Uterus (tissue), 2 donors: Measurements from ENCODE around the gene BRD9.

Source experiments
- POLR2A ChIP-seq, 2 donors: fragments of 450-650 bp; IDR thresholded peaks; one replicate each; pipeline ENCODE4 v1.6.1; 2016; ENCODE audit warnings: antibody characterized with exemption in 2 of 2, mild to moderate bottlenecking in 1 of 2, moderate library complexity in 1 of 2
- TF ChIP-seq, protein P1 (sequence below), 4 experiments: fragments of 200-600 bp in 2 of 4; fragments of 450-650 bp in 2 of 4; sonication (generic) in 2 of 4; IDR thresholded peaks; one replicate each; pipeline ENCODE4 v1.5.1; 2016 to 2019; ENCODE audit warnings: antibody characterized with exemption in 4 of 4, mild to moderate bottlenecking in 2 of 4, moderate library complexity in 1 of 4

DNA sequence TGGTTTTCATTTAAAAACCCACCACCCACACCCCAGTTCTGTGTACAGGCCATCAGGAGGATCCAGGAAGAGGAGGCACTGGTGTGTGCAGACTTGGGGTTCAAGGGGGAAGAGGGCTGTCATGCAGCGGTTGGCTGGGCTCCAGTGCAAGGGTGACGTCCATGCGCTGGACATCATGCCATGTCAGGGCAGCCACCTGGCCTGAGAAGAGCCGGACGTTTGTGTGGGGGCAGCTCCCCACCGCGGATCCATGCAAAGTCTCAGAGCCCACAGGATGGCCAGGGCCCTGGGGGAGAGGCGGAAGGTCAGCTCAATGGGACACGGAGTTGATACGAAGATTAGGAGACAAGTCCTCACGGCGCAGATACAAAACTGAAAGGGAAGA is 11.1 kb downstream of the BRD9 start:
- TF ChIP-seq, protein P1, sequence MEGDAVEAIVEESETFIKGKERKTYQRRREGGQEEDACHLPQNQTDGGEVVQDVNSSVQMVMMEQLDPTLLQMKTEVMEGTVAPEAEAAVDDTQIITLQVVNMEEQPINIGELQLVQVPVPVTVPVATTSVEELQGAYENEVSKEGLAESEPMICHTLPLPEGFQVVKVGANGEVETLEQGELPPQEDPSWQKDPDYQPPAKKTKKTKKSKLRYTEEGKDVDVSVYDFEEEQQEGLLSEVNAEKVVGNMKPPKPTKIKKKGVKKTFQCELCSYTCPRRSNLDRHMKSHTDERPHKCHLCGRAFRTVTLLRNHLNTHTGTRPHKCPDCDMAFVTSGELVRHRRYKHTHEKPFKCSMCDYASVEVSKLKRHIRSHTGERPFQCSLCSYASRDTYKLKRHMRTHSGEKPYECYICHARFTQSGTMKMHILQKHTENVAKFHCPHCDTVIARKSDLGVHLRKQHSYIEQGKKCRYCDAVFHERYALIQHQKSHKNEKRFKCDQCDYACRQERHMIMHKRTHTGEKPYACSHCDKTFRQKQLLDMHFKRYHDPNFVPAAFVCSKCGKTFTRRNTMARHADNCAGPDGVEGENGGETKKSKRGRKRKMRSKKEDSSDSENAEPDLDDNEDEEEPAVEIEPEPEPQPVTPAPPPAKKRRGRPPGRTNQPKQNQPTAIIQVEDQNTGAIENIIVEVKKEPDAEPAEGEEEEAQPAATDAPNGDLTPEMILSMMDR (IDR thresholded peaks at IDR 0.05): no peak
- no peak for TF ChIP-seq POLR2A (IDR thresholded peaks at IDR 0.05)
